Kidney (tissue), 14 donors: ENCODE results near the gene ADA. TPM values are rescaled to one million over a fixed set of nuclear protein-coding genes. Genes with fewer than 3 reads are reported as not detected.

ENCODE experiments used
- DNase-seq, 5 donors: peaks; one replicate each; pipeline ENCODE4 v3.0.0-alpha.2; 2013 to 2020
- FAIRE-seq: peaks from 2 replicates; lab custom pipeline; 2012; peaks lifted over from hg19 to GRCh38; lab: Jason Lieb, UNC
- H3K27ac ChIP-seq, 2 donors: one replicate each; pipeline ENCODE4 v1.7.0; 2013; ENCODE audit warnings: low read depth in 2 of 2, low read length in 2 of 2, inconsistent platforms in 1 of 2
- H3K27me3 ChIP-seq: one replicate; pipeline ENCODE4 v1.7.1; 2013; ENCODE audit warnings: low read length, inconsistent platforms; ENCODE audit not compliant: control insufficient read depth, insufficient read depth
- H3K36me3 ChIP-seq, 3 donors: one replicate each; pipeline versions ENCODE4 v1.7.0 to v1.7.1; 2013; ENCODE audit warnings: low read length in 3 of 3, control low read depth in 1 of 3, inconsistent platforms in 1 of 3; ENCODE audit not compliant: insufficient read depth in 3 of 3, control insufficient read depth in 2 of 3
- H3K4me1 ChIP-seq, 3 donors: one replicate each; pipeline versions ENCODE4 v1.7.0 to v1.7.1; 2013; ENCODE audit warnings: low read length in 3 of 3, inconsistent platforms in 1 of 3, low read depth in 1 of 3; ENCODE audit not compliant: control insufficient read depth in 2 of 3, insufficient read depth in 2 of 3
- H3K4me3 ChIP-seq, 3 donors: one replicate each; pipeline versions ENCODE4 v1.7.0 to v1.8.1; 2013; ENCODE audit warnings: low read length in 3 of 3, control low read depth in 1 of 3, inconsistent platforms in 1 of 3
- H3K9ac ChIP-seq, 3 donors: one replicate each; pipeline versions ENCODE4 v1.7.0 to v1.7.1; 2013; ENCODE audit warnings: low read length in 3 of 3, control low read depth in 1 of 3, inconsistent platforms in 1 of 3
- H3K9me3 ChIP-seq, 3 donors: one replicate each; pipeline versions ENCODE4 v1.7.0 to v1.7.1; 2013; ENCODE audit warnings: low read length in 3 of 3, control low read depth in 1 of 3, inconsistent platforms in 1 of 3; ENCODE audit not compliant: control insufficient read depth in 2 of 3, insufficient read depth in 1 of 3
- CTCF ChIP-seq: IDR thresholded peaks from 3 replicates; pipeline ENCODE4 v1.5.1; 2012; ENCODE audit warnings: mild to moderate bottlenecking, moderate library complexity, borderline replicate concordance; ENCODE audit not compliant: insufficient read depth; ENCODE audit errors: extremely low read depth
- intact Hi-C: fragments of 100-400 bp; cut with DNase I; formaldehyde crosslinking; loops from one replicate; pipeline ENCODE4 v1.11.1; 2022
- polyA plus RNA-seq: library from polyadenylated mRNA; stranded (reverse); fragments of 350-450 nt; fragmentation: Illumina TruSeq; extraction: RNeasy Lipid Tissue Mini Kit (QIAGEN cat#74804); gene quantifications from one replicate; pipeline ENCODE4 v1.2.3, GENCODE V29; 2014; ENCODE audit warnings: low read depth, low replicate concordance; ENCODE audit not compliant: insufficient read depth
- total RNA-seq: library from RNA; stranded (reverse); fragmentation: NEBNext Ultra II Directional; extraction: Animal tissue kit (Norgen Biotek cat#: 25700); gene quantifications from one replicate; pipeline ENCODE4 v1.2.1, GENCODE V29; 2021
- donor health status: control.
- donor health status: control.
- donor health status: control.
- donor health status: control.
- donor health status: control.
- donor health status: DM: yes; HTN: yes; CAD: no.
- donor health status: Normal renal cell carcinoma (clear cell type).

ADA gene
- total and polyA plus RNA-seq, 2 donors from 2014 or later: 3.1 to 6.5 TPM

- DNase-seq (no peak), FAIRE-seq (no peak)
- peaks cover 0 to 5% (median 0%) of the 10 kb centered on the region in 3 donors for H3K9me3 ChIP-seq
- H3K9ac ChIP-seq: no peak overlapping the region
- no peak overlapping the region for H3K27ac ChIP-seq
- no peaks in the 10 kb centered on the region for H3K4me1 ChIP-seq
- H3K27me3 ChIP-seq: no peaks in the 10 kb centered on the region
- intact Hi-C loops: no loop called here
- H3K4me3 ChIP-seq: no peak overlapping the region
- H3K36me3 ChIP-seq: peaks cover 0 to 10% (median 2%) of the 10 kb centered on the region in 3 donors
- TF ChIP-seq CTCF: no peak
Measured at GRCh38 chr20:44622501-44623270, 28.8 kb downstream of the ADA start.

GRCh38 chr20:44621939-44622338 lies 29.6 kb downstream of the ADA start:
- intact Hi-C loops: no loop called here
- H3K36me3 ChIP-seq: peaks cover 0 to 13% (median 2%) of the 10 kb centered on the region in 3 donors
- H3K9ac ChIP-seq: no peak overlapping the region
- no peaks in the 10 kb centered on the region for H3K27me3 ChIP-seq
- no peaks in the 10 kb centered on the region for H3K4me1 ChIP-seq
- TF ChIP-seq CTCF: no peak
- no peak overlapping the region for H3K4me3 ChIP-seq
- FAIRE-seq (no peak), DNase-seq (no peak)
- peaks cover 0 to 5% (median 0%) of the 10 kb centered on the region in 3 donors for H3K9me3 ChIP-seq
- H3K27ac ChIP-seq: no peak overlapping the region

- H3K27ac ChIP-seq: no peak overlapping the region
- TF ChIP-seq CTCF: no peak
- peaks cover 0 to 19% (median 2%) of the 10 kb centered on the region in 3 donors for H3K36me3 ChIP-seq
- no peak overlapping the region for H3K4me3 ChIP-seq
- DNase-seq: no peak
- intact Hi-C loops: no loop called here
- no peak overlapping the region for H3K9ac ChIP-seq
- no peaks in the 10 kb centered on the region for H3K27me3 ChIP-seq
- peaks cover 0 to 5% (median 0%) of the 10 kb centered on the region in 3 donors for H3K9me3 ChIP-seq
- FAIRE-seq: no peak
- peaks cover 0 to 1% (median 1%) of the 10 kb centered on the region in 3 donors for H3K4me1 ChIP-seq
Measured at GRCh38 chr20:44621325-44621724, 30.2 kb downstream of the ADA start.
